GM18909 (cell line): ENCODE data around the gene EMID1.

Experiments
- ATAC-seq: cut with Tn5 transposase; IDR thresholded peaks from one replicate; pipeline ENCODE4 v1.9.1; 2021; ENCODE audit warnings: mild to moderate bottlenecking; ENCODE audit not compliant: unreplicated experiment, poor library complexity

EMID1 gene

DNA sequence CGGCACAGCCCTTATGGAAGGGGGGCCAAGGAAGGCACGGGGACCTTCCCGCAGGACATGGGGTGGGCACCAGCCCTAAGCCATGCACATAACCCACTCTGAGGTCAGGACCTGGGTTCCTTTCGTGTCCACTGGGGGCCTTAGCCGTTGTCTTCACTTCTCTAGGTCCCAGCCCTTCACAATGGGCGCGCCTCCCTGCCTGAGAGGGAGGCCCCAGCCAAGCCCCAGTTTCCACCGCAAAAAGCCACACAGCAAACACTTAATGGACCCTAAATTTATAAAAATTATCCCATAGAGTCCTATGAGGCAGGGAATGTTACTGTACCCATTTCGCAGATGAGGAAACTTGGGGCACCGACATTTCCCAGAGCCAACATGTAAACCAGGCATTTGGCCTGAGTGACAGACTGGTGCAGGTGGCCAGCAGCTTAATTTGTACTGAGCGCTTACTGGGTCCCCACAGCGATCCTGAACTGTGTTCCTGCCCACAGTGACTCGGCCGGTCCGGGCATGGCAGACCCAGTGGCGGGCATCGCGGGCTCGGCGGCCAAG, 102.0 kb downstream of the EMID1 start:
- ATAC-seq, result no peak

DNA sequence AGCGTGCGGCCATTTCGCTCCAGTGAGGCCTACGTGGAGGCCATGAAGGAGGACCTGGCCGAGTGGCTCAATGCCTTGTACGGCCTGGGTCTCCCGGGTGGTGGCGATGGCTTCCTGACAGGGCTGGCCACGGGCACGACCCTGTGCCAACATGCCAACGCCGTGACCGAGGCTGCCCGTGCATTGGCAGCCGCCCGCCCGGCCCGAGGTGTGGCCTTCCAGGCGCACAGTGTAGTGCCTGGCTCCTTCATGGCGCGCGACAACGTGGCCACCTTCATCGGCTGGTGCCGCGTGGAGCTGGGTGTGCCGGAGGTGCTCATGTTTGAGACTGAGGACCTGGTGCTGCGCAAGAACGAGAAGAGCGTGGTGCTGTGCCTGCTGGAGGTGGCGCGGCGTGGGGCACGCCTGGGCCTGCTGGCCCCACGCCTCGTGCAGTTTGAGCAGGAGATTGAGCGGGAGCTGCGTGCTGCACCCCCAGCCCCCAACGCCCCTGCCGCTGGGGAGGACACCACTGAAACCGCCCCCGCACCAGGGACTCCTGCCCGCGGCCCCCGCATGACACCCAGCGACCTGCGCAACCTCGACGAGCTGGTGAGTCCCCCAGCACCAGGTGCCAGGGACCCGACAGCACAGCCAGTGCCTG, 102.6 kb downstream of the EMID1 start:
- ATAC-seq, result no peak

DNA sequence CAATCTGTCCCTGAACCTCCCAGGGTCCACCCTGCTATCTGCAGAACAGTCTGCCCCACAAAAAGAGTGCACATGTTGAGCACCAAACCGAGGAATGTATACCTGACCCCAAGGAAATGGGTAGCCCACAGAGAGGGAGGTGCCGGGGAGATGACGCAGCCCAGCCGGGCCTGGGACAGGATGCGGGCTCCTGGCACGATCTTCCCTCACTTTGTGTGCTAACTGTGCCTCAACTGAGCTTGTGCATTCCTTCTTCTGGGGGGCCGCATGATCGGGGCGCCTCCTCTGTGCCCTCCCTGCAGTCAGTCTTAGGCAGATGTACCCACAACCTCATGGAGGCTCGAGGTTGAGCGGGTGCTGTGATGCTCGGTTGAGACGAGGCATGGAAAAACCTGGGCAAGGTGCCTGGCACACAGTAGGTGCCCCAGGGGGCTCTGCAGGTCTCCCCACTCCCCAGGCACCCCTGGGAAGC, 103.1 kb downstream of the EMID1 start:
- no peak for ATAC-seq
